ENCODE measurements around the gene SPSB1. TPM values are rescaled to one million over a fixed set of nuclear protein-coding genes. Genes with fewer than 3 reads are reported as not detected.

The SPSB1 gene
- total RNA-seq, 2 donors from 2014 or later: 29.0 to 57.1 TPM

DNA sequence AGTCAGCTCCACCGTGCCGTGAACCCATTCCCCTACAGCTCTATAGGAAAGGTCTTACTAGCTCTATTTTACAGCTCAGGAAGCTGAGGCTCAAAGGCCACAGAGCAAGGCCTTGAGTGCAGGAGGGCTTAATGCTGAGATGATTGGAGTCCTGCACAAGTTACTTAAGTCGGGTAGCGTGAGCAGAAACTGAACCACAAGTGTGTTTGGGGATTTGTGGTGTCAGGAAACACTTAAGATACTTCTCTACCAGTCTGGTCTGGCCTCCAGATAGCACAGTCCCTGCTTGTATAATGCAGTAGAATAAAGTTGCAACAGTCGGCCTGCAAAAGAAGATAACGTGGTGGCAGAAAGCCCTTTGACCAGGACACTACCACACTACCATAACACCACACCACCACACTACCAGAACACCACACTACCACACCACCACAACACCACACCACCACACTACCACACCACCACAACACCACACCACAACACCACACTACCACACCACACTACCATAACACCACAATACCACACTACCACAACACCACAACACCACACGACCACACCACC is 118.1 kb downstream of the SPSB1 start:
- WGBS: 80% methylated on average over 7 of the region's 7 CpGs
- no peak overlapping the region for H3K4me3 ChIP-seq
- TF ChIP-seq POLR2A (IDR thresholded peaks at IDR 0.05): no peak
- no peak for TF ChIP-seq POLR2AphosphoS5 (IDR thresholded peaks at IDR 0.05)
- TF ChIP-seq, protein P1, sequence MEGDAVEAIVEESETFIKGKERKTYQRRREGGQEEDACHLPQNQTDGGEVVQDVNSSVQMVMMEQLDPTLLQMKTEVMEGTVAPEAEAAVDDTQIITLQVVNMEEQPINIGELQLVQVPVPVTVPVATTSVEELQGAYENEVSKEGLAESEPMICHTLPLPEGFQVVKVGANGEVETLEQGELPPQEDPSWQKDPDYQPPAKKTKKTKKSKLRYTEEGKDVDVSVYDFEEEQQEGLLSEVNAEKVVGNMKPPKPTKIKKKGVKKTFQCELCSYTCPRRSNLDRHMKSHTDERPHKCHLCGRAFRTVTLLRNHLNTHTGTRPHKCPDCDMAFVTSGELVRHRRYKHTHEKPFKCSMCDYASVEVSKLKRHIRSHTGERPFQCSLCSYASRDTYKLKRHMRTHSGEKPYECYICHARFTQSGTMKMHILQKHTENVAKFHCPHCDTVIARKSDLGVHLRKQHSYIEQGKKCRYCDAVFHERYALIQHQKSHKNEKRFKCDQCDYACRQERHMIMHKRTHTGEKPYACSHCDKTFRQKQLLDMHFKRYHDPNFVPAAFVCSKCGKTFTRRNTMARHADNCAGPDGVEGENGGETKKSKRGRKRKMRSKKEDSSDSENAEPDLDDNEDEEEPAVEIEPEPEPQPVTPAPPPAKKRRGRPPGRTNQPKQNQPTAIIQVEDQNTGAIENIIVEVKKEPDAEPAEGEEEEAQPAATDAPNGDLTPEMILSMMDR (IDR thresholded peaks at IDR 0.05): no peak
- no peaks in the 10 kb centered on the region for H3K9me3 ChIP-seq
- no peaks in the 10 kb centered on the region for H3K36me3 ChIP-seq
- no peak overlapping the region for H3K27ac ChIP-seq
- intact Hi-C loops (cut with DNase I): no loop called here
- no peaks in the 10 kb centered on the region for H3K4me1 ChIP-seq (replicated peaks)
- no peaks in the 10 kb centered on the region for H3K27me3 ChIP-seq (replicated peaks; ENCODE audit: insufficient read depth)
- no peak for DNase-seq (ENCODE audit: low spot score)

DNA sequence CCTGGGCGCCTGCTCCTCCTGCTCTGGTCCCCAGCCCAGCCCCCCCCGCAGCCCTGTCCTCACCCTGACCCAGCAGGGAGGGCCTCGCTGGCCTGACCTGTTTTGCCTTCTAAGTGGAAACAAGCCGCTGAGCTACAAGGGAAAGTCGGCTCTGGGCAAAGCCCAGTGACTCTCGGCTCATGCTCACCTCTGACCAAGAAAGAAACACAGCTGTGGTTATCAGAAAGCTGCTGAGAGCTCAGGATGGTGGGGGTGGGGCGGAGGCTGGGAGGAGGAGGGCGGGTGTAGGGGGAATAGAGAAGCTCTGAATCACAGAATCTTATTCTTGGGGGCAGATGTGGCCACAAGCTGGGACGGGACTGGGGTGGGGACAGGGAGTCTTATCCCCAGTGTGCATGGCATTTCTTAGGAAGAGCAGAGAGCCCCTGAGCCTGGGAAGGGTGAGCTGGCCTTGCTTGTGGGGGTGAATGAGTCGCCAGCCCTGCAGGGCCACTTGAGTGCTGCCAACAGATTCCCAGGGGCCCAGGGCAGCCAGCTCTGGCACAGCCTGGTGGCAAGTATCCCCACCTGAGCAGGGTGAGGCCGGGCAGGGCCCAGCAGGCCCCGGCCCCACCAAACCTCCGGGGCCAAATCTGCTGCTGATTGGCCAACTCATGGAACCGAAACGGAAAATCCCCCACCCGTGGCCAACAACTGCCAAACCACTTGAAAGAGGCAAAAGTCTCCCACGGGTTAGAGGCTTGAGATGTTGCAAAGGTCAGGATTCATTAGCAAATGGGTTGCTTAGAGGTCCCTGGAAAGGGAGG is 120.6 kb downstream of the SPSB1 start:
- WGBS: 51% methylated on average over 17 of the region's 17 CpGs

DNA sequence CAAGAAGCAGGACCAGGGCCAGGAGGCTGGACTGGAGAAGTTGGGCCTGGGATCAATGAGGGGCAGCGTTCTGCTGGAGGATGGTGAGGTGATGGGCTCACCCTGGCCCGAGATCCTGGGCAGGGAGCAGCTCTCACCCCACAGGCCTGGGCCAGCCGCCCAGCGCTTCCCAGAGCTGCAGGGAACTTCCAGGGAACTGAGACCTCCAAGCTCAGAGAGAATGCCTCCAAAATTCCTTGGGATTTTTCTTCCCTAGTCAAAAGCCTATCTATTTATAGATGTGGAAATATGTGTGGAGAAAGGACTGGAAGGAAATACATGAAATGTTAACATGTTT is 121.2 kb downstream of the SPSB1 start:
- no peak for DNase-seq (ENCODE audit: low spot score)
- 38% methylated on average over 4 of the region's 4 CpGs for WGBS
- Histone ChIP-seq H3K27ac (peak overlapping the region; percentile 42 to 62), H3K4me3 (no peak overlapping the region), H3K36me3 (no peaks in the 10 kb centered on the region), H3K4me1 (replicated peaks) (no peaks in the 10 kb centered on the region), H3K27me3 (replicated peaks; ENCODE audit: insufficient read depth) (no peaks in the 10 kb centered on the region), H3K9me3 (no peaks in the 10 kb centered on the region)
- TF ChIP-seq, protein P1 (IDR thresholded peaks at IDR 0.05): no peak
- TF ChIP-seq POLR2AphosphoS5 (IDR thresholded peaks at IDR 0.05) (no peak), POLR2A (IDR thresholded peaks at IDR 0.05) (no peak)
- intact Hi-C loops (cut with DNase I): loop anchor here (2.0 kb wide), 1 partner anchor 29 kb away; no protein-coding TSS in a partner anchor

More for the DNA sequence above, 120.6 kb downstream of the SPSB1 start:
- peak overlapping the region; percentile 42 to 62 for H3K27ac ChIP-seq
- TF ChIP-seq, protein P1 (IDR thresholded peaks at IDR 0.05): peak in 1 of 4 experiments; percentile 6
- no peak for TF ChIP-seq POLR2A (IDR thresholded peaks at IDR 0.05)
- TF ChIP-seq POLR2AphosphoS5 (IDR thresholded peaks at IDR 0.05): no peak
- no peak for DNase-seq (ENCODE audit: low spot score)
- no peaks in the 10 kb centered on the region for H3K4me1 ChIP-seq (replicated peaks)
- H3K27me3 ChIP-seq (replicated peaks; ENCODE audit: insufficient read depth): no peaks in the 10 kb centered on the region
- intact Hi-C loops (cut with DNase I): loop anchor here (2.0 kb wide), 1 partner anchor 28 kb away; no protein-coding TSS in a partner anchor
- H3K4me3 ChIP-seq: no peak overlapping the region
- no peaks in the 10 kb centered on the region for H3K9me3 ChIP-seq
- H3K36me3 ChIP-seq: no peaks in the 10 kb centered on the region

DNA sequence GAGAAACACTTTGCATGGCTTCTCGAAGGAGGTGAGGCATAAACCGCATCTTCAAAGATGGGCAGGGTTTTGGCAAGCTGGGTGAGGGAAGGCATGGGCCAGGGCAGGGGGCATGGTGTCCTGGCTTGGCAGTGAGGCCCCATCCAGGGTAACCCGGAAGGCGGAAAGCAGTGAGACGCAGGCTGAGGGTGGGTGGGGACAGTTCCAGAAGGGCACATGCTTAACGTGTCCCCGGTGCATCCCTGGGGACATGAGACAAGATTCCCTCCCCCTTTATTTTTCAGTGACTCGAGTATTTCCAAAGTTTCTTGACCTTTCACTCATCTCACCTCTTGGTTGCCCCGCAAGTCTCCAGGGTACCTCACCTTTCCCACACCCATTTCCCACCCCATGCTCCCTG is 123.8 kb downstream of the SPSB1 start:
- H3K4me3 ChIP-seq: no peak overlapping the region
- no peaks in the 10 kb centered on the region for H3K27me3 ChIP-seq (replicated peaks; ENCODE audit: insufficient read depth)
- TF ChIP-seq POLR2AphosphoS5 (IDR thresholded peaks at IDR 0.05): no peak
- TF ChIP-seq, protein P1 (IDR thresholded peaks at IDR 0.05): no peak
- TF ChIP-seq POLR2A (IDR thresholded peaks at IDR 0.05): no peak
- intact Hi-C loops (cut with DNase I): no loop called here
- H3K36me3 ChIP-seq: no peaks in the 10 kb centered on the region
- H3K4me1 ChIP-seq (replicated peaks): no peaks in the 10 kb centered on the region
- no peak for DNase-seq (ENCODE audit: low spot score)
- 83% methylated on average over 9 of the region's 9 CpGs for WGBS
- no peaks in the 10 kb centered on the region for H3K9me3 ChIP-seq
- no peak overlapping the region for H3K27ac ChIP-seq

Measured in prostate gland (tissue), 2 donors.